BE2C (cell line): ENCODE data around the gene F12.

Experiments used
- DNase-seq: peaks from one replicate; pipeline ENCODE4 v3.0.0-alpha.2; 2020
- H3K27me3 ChIP-seq: fragments of 250-450 bp; sonication (Bioruptor Pico); 2 replicates; pipeline ENCODE4 v1.5.1; 2020; ENCODE audit warnings: mild to moderate bottlenecking
- H3K36me3 ChIP-seq: fragments of 250-450 bp; sonication (Bioruptor Pico); 2 replicates; pipeline ENCODE4 v1.5.1; 2020; ENCODE audit warnings: mild to moderate bottlenecking
- H3K4me1 ChIP-seq: fragments of 250-450 bp; sonication (Bioruptor Pico); 2 replicates; pipeline ENCODE4 v1.5.1; 2020
- H3K4me3 ChIP-seq: 2 replicates; pipeline ENCODE4 v1.5.1; 2011; ENCODE audit warnings: low read depth, low read length
- H3K9me3 ChIP-seq: fragments of 250-450 bp; sonication (Bioruptor Pico); 2 replicates; pipeline ENCODE4 v1.5.1; 2020
- CTCF ChIP-seq: IDR thresholded peaks from 2 replicates; pipeline ENCODE4 v1.5.1; 2012; ENCODE audit warnings: mild to moderate bottlenecking, low read depth, low read length

The F12 gene

GRCh38 chr5:177355162-177355867, 54.0 kb downstream of the F12 start:
- no peak overlapping the region for H3K4me3 ChIP-seq
- no peak for DNase-seq
- no peaks in the 10 kb centered on the region for H3K36me3 ChIP-seq
- no peaks in the 10 kb centered on the region; the same call in 1 of the 2 replicates for H3K9me3 ChIP-seq
- peaks cover 2% of the 10 kb centered on the region; the same call in 1 of the 2 replicates for H3K4me1 ChIP-seq
- H3K27me3 ChIP-seq, result no peaks in the 10 kb centered on the region
- TF ChIP-seq CTCF, result no peak

GRCh38 chr5:177354711-177355110, 54.7 kb downstream of the F12 start:
- TF ChIP-seq CTCF, result no peak
- Histone ChIP-seq H3K4me1 (peaks cover 2% of the 10 kb centered on the region; the same call in 1 of the 2 replicates), H3K36me3 (peaks cover 5% of the 10 kb centered on the region; the same call in 1 of the 2 replicates), H3K9me3 (no peaks in the 10 kb centered on the region; the same call in 1 of the 2 replicates), H3K4me3 (no peak overlapping the region), H3K27me3 (no peaks in the 10 kb centered on the region)
- no peak for DNase-seq

GRCh38 chr5:177354256-177354655, 55.1 kb downstream of the F12 start:
- H3K4me3 ChIP-seq, result no peak overlapping the region
- no peak for DNase-seq
- H3K27me3 ChIP-seq, result no peaks in the 10 kb centered on the region
- H3K36me3 ChIP-seq, result peaks cover 6% of the 10 kb centered on the region; the same call in 1 of the 2 replicates
- peaks cover 2% of the 10 kb centered on the region; the same call in 1 of the 2 replicates for H3K4me1 ChIP-seq
- H3K9me3 ChIP-seq, result no peaks in the 10 kb centered on the region; the same call in 1 of the 2 replicates
- TF ChIP-seq CTCF, result no peak

- Histone ChIP-seq H3K4me3 (no peak overlapping the region), H3K4me1 (peaks cover 2% of the 10 kb centered on the region; the same call in 1 of the 2 replicates), H3K9me3 (no peaks in the 10 kb centered on the region; the same call in 1 of the 2 replicates), H3K27me3 (no peaks in the 10 kb centered on the region), H3K36me3 (peaks cover 6% of the 10 kb centered on the region; the same call in 1 of the 2 replicates)
- TF ChIP-seq CTCF, result no peak
- DNase-seq, result no peak
Measured at GRCh38 chr5:177353093-177353492, 56.3 kb downstream of the F12 start.
